ENCODE results near the gene INSIG2.

- TF ChIP-seq CTCF (IDR thresholded peaks at IDR 0.05; ENCODE audit: control extremely low read depth in 1 of 3, insufficient read depth in 1 of 3, low read depth in 1 of 3, low read length in 3 of 3): no peak
- TF ChIP-seq CBX8 (IDR thresholded peaks at IDR 0.05; ENCODE audit: borderline replicate concordance, low read depth, low read length): no peak
- no peak for TF ChIP-seq EZH2 (IDR thresholded peaks at IDR 0.05; ENCODE audit: low read depth, low read length, severe bottlenecking)
- no peak for TF ChIP-seq EP300 (IDR thresholded peaks at IDR 0.05; ENCODE audit: borderline replicate concordance in 1 of 2, low read depth in 2 of 2, low read length in 2 of 2)
- TF ChIP-seq SAP30 (IDR thresholded peaks at IDR 0.05; ENCODE audit: insufficient read depth, insufficient replicate concordance, low read length): no peak
- no peak for TF ChIP-seq GABPA (IDR thresholded peaks at IDR 0.05; ENCODE audit: borderline replicate concordance, insufficient read depth, low read length)
- TF ChIP-seq NANOG (IDR thresholded peaks at IDR 0.05; ENCODE audit: insufficient read depth, low read depth, low read length, poor library complexity, severe bottlenecking): no peak
- no peak for TF ChIP-seq ZNF274 (IDR thresholded peaks at IDR 0.05; ENCODE audit: borderline replicate concordance, extremely low read depth, low read length)
- no peak for TF ChIP-seq POLR2A (IDR thresholded peaks at IDR 0.05; ENCODE audit: control extremely low read depth in 1 of 2, low read depth in 2 of 2, low read length in 2 of 2)
- no peak for TF ChIP-seq RFX5 (IDR thresholded peaks at IDR 0.05; ENCODE audit: borderline replicate concordance, low read depth, low read length)
These were observed 40.9 kb upstream of the INSIG2 start for GRCh38 chr2:118047380-118047826.
